Measurements from ENCODE around the gene DPM3. TPM values are rescaled to one million over a fixed set of nuclear protein-coding genes. Genes with fewer than 3 reads are reported as not detected.

DPM3 gene
- total and polyA plus RNA-seq, 9 of the 15 experiments (the other 6 are each of a cell fraction or from before 2014, with no cell fraction given): 3.7 to 120 (median 36.4) TPM

GRCh38 chr1:155172732-155173477 lies 32.6 kb upstream of the DPM3 start, which contains the start of gene KRTCAP2 (continued):
- no peak; the same call in none of the 2 replicates for TF ChIP-seq HMGXB4 (CRISPR knock-in tag; IDR thresholded peaks at IDR 0.05)
- no peak for TF ChIP-seq CCNT2 (IDR thresholded peaks at IDR 0.05; ENCODE audit: borderline replicate concordance, extremely low read depth, insufficient read length, low read depth, low read length)
- TF ChIP-seq FOXA1 (IDR thresholded peaks at IDR 0.05; ENCODE audit: borderline replicate concordance): no peak
- TF ChIP-seq ARID3A (IDR thresholded peaks at IDR 0.05; ENCODE audit: borderline replicate concordance, low read depth, low read length): no peak
- no peak for TF ChIP-seq L3MBTL2 (IDR thresholded peaks at IDR 0.05)
- TF ChIP-seq ZNF263 (CRISPR knock-in tag; IDR thresholded peaks at IDR 0.05; ENCODE audit: borderline replicate concordance): 0 out of 2 replicates have a peak, but pooled peaks have one; percentile 11
- TF ChIP-seq ZNF124 (CRISPR knock-in tag; IDR thresholded peaks at IDR 0.05): no peak
- TF ChIP-seq ZNF436 (CRISPR knock-in tag; IDR thresholded peaks at IDR 0.05): no peak
- TF ChIP-seq RERE (CRISPR knock-in tag; IDR thresholded peaks at IDR 0.05; ENCODE audit: borderline replicate concordance): no peak
- no peak for TF ChIP-seq PHTF2 (CRISPR knock-in tag; IDR thresholded peaks at IDR 0.05)
- TF ChIP-seq ZNF140 (CRISPR knock-in tag; IDR thresholded peaks at IDR 0.05): no peak
- no peak for TF ChIP-seq ZNF175 (CRISPR knock-in tag; IDR thresholded peaks at IDR 0.05; ENCODE audit: low read depth)
- no peak for TF ChIP-seq NR1H2 (CRISPR knock-in tag; IDR thresholded peaks at IDR 0.05)
- no peak for TF ChIP-seq BRF2 (IDR thresholded peaks at IDR 0.05; ENCODE audit: borderline replicate concordance, insufficient read depth, insufficient read length)
- TF ChIP-seq MEF2A (IDR thresholded peaks at IDR 0.05; ENCODE audit: control insufficient read depth, low read depth, low read length): no peak
- TF ChIP-seq GTF2F1 (IDR thresholded peaks at IDR 0.05; ENCODE audit: low read depth, low read length): peak; percentile 68; the same call in 1 of the 2 replicates

Data from K562 (cell line).